Mesothelial cell of epicardium (in vitro differentiated cells): ENCODE results near the gene IER5L. TPM values are rescaled to one million over a fixed set of nuclear protein-coding genes. Genes with fewer than 3 reads are reported as not detected.

Experiments used
- DNase-seq, 2 experiments: peaks; one replicate each; pipeline ENCODE4 v3.0.0; 2021; ENCODE audit warnings: low spot score in 2 of 2; ENCODE audit not compliant: unreplicated experiment in 2 of 2
- H3K27ac Mint-ChIP-seq: 2 replicates; pipeline ENCODE4 v1.8.0; 2021; ENCODE audit warnings: mixed read lengths
- H3K27me3 Mint-ChIP-seq: 2 replicates; pipeline ENCODE4 v1.8.0; 2021; ENCODE audit warnings: low read depth, mixed read lengths
- H3K36me3 Mint-ChIP-seq: 2 replicates; pipeline ENCODE4 v1.8.0; 2021; ENCODE audit warnings: mixed read lengths
- H3K4me1 Mint-ChIP-seq: 2 replicates; pipeline ENCODE4 v1.8.0; 2021; ENCODE audit warnings: mixed read lengths
- H3K4me3 Mint-ChIP-seq: 2 replicates; pipeline ENCODE4 v1.8.0; 2021; ENCODE audit warnings: mild to moderate bottlenecking, moderate library complexity, mixed read lengths
- H3K9me3 Mint-ChIP-seq: 2 replicates; pipeline ENCODE4 v1.8.0; 2021; ENCODE audit warnings: mixed read lengths
- total RNA-seq: library from RNA; stranded (reverse); gene quantifications from 3 replicates; pipeline ENCODE4 v1.2.1, GENCODE V29; 2021
- TF ChIP-seq, protein P1 (sequence below): fragments of 200-600 bp; sonication (generic); IDR thresholded peaks from one replicate; pipeline ENCODE4 v1.5.0; 2021; ENCODE audit warnings: antibody characterized with exemption; ENCODE audit not compliant: unreplicated experiment

IER5L gene
- total RNA-seq, 1 donor from 2014 or later: 34.7 TPM

DNA sequence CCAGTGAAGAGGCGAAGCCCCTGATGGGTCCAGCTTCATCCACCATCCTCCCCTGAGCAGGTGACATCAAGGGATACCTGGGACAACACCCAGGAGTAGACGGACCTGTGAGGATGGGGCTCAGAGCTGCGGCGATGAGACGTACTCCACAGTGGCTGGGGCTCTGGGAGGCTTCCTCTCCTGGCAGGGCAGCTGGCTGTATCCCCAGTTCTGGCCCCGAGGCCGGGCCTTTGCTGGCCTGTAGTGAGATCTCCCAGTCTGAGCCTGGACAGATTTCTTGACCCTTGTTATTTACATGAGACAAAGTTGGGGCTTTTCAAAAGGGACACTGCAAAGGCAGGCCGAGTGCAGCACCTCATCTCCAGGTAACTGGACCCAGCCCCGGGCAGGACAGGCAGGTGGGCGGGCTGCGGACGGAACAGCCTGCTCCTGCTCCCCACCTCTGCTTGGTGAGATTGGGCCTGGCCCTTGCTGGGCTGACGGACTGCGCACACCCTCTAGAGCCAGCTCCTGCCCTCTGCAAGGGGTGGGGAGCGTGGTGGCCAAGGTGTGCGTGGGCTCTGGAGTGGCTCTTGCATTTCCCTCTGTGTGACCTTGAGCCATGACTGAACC is 23.1 kb downstream of the IER5L start:
- Mint-ChIP-seq H3K27ac (no peak overlapping the region), H3K27me3 (no peaks in the 10 kb centered on the region), H3K9me3 (no peaks in the 10 kb centered on the region), H3K4me3 (no peak overlapping the region), H3K36me3 (peaks cover 17% of the 10 kb centered on the region), H3K4me1 (no peaks in the 10 kb centered on the region)
- TF ChIP-seq, protein P1, sequence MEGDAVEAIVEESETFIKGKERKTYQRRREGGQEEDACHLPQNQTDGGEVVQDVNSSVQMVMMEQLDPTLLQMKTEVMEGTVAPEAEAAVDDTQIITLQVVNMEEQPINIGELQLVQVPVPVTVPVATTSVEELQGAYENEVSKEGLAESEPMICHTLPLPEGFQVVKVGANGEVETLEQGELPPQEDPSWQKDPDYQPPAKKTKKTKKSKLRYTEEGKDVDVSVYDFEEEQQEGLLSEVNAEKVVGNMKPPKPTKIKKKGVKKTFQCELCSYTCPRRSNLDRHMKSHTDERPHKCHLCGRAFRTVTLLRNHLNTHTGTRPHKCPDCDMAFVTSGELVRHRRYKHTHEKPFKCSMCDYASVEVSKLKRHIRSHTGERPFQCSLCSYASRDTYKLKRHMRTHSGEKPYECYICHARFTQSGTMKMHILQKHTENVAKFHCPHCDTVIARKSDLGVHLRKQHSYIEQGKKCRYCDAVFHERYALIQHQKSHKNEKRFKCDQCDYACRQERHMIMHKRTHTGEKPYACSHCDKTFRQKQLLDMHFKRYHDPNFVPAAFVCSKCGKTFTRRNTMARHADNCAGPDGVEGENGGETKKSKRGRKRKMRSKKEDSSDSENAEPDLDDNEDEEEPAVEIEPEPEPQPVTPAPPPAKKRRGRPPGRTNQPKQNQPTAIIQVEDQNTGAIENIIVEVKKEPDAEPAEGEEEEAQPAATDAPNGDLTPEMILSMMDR: no peak
- DNase-seq: no peak

GRCh38 chr9:129151469-129151868 is 26.6 kb downstream of the IER5L start:
- Mint-ChIP-seq H3K27me3 (no peaks in the 10 kb centered on the region), H3K27ac (no peak overlapping the region), H3K9me3 (no peaks in the 10 kb centered on the region), H3K36me3 (peaks cover 17% of the 10 kb centered on the region), H3K4me1 (peaks cover 10% of the 10 kb centered on the region), H3K4me3 (no peak overlapping the region)
- DNase-seq: no peak
- TF ChIP-seq, protein P1: no peak

GRCh38 chr9:129150672-129151211 is 27.3 kb downstream of the IER5L start:
- TF ChIP-seq, protein P1: no peak
- H3K36me3 Mint-ChIP-seq: peaks cover 17% of the 10 kb centered on the region
- no peaks in the 10 kb centered on the region for H3K27me3 Mint-ChIP-seq
- H3K9me3 Mint-ChIP-seq: no peaks in the 10 kb centered on the region
- H3K4me3 Mint-ChIP-seq: no peak overlapping the region
- H3K27ac Mint-ChIP-seq: no peak overlapping the region
- no peak for DNase-seq
- H3K4me1 Mint-ChIP-seq: peaks cover 16% of the 10 kb centered on the region

DNA sequence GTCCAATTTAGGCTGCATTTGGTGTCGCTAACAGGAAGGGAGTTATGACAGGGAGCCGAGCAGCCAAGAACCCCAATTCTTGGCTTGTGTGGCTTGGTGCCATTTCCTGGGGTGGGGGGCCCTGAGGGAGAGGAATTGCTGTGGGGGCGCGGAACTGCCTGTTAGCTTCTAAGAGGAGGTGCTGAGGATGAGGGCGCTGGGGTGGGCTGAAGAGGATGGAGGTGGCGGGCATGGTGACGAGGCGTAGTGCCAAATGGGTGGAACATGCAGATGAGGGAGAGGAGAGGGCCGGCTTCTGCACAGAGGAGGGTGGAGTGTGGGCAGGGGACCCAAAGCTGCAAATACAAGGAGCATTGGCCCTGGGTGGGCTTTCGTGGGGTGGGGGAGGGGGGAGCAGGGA is 27.9 kb downstream of the IER5L start:
- no peak overlapping the region for H3K4me3 Mint-ChIP-seq
- no peak for DNase-seq
- TF ChIP-seq, protein P1: no peak
- H3K4me1 Mint-ChIP-seq: peaks cover 22% of the 10 kb centered on the region
- H3K27me3 Mint-ChIP-seq: no peaks in the 10 kb centered on the region
- H3K27ac Mint-ChIP-seq: no peak overlapping the region
- peaks cover 17% of the 10 kb centered on the region for H3K36me3 Mint-ChIP-seq
- H3K9me3 Mint-ChIP-seq: no peaks in the 10 kb centered on the region

GRCh38 chr9:129149442-129149841 is 28.6 kb downstream of the IER5L start:
- Mint-ChIP-seq H3K27ac (no peak overlapping the region), H3K9me3 (no peaks in the 10 kb centered on the region), H3K4me1 (peaks cover 24% of the 10 kb centered on the region), H3K27me3 (no peaks in the 10 kb centered on the region), H3K36me3 (peaks cover 17% of the 10 kb centered on the region), H3K4me3 (no peak overlapping the region)
- TF ChIP-seq, protein P1: no peak
- DNase-seq: no peak
